ENCODE results near the gene KIRREL3. TPM values are rescaled to one million over a fixed set of nuclear protein-coding genes. Genes with fewer than 3 reads are reported as not detected.

The KIRREL3 gene
- polyA plus RNA-seq, 1 of the 3 experiments (the other 2 are of a cell fraction): 3.7 TPM

DNA sequence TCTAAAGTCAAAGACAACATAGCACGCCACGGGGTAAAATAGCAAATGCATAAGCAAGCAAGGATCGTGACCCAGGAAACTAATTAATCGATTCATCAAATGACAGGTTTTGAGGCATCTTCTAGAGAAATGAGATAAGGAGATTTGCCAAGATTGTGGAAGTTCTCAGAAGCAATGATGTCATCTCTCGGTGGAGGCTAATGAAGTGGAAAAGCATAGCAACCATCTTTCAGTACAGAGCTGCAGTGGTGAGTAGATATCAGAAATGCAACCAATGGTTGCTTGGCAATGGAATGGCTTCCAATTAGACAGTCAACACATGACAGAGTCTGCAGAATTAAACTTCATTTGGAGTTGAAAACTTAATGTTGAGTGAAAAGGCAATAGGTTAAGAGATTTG, 116.0 kb downstream of the KIRREL3 start (continued):
- TF ChIP-seq REST (IDR thresholded peaks at IDR 0.05; ENCODE audit: low read depth, low read length) (no peak), EZH2phosphoT487 (IDR thresholded peaks at IDR 0.05; ENCODE audit: borderline replicate concordance, low read depth) (no peak), MXI1 (IDR thresholded peaks at IDR 0.05; ENCODE audit: low read depth, low read length) (no peak), USF1 (IDR thresholded peaks at IDR 0.05; ENCODE audit: borderline replicate concordance, low read depth) (no peak), SIN3A (IDR thresholded peaks at IDR 0.05; ENCODE audit: borderline replicate concordance, low read depth, low read length) (no peak)

- Histone ChIP-seq H2AFZ (ENCODE audit: low read depth) (no peak overlapping the region), H3K9ac (no peak overlapping the region), H4K20me1 (ENCODE audit: insufficient read depth) (no peaks in the 10 kb centered on the region), H3K4me2 (no peak overlapping the region), H3K36me3 (replicated peaks in 1 of 2; ENCODE audit: control insufficient read depth in 1 of 2, insufficient read depth in 2 of 2, low read length in 1 of 2) (peaks cover 0 to under 1% of the 10 kb centered on the region in 2 experiments), H3F3A (replicated peaks; ENCODE audit: insufficient read depth) (no peaks in the 10 kb centered on the region), H3K9me2 (no peaks in the 10 kb centered on the region), H3K27ac (ENCODE audit: low read depth in 2 of 2, low read length in 1 of 2) (no peak overlapping the region), H3K27me3 (ENCODE audit: insufficient read depth) (no peaks in the 10 kb centered on the region), H3K4me1 (ENCODE audit: control insufficient read depth in 1 of 2, insufficient read depth in 2 of 2, low read depth in 1 of 2, low read length in 1 of 2) (no peaks in the 10 kb centered on the region), H3K79me2 (ENCODE audit: insufficient read depth) (no peaks in the 10 kb centered on the region), H3K4me3 (ENCODE audit: low read depth in 2 of 2, low read length in 1 of 2) (no peak overlapping the region), H3K9me3 (no peaks in the 10 kb centered on the region)
- WGBS (ENCODE audit: low lambda C conversion rate): 72% methylated on average over 4 of the region's 4 CpGs
- TF ChIP-seq SMC3 (IDR thresholded peaks at IDR 0.05; ENCODE audit: low read depth, low read length) (no peak), GABPA (IDR thresholded peaks at IDR 0.05; ENCODE audit: low read depth) (no peak), SIN3A (IDR thresholded peaks at IDR 0.05; ENCODE audit: borderline replicate concordance, low read depth, low read length) (no peak), NRF1 (IDR thresholded peaks at IDR 0.05; ENCODE audit: low read depth, low read length) (no peak), USF1 (IDR thresholded peaks at IDR 0.05; ENCODE audit: borderline replicate concordance, low read depth) (no peak), ZBTB33 (IDR thresholded peaks at IDR 0.05; ENCODE audit: borderline replicate concordance, low read depth) (no peak), MXI1 (IDR thresholded peaks at IDR 0.05; ENCODE audit: low read depth, low read length) (no peak), RFX5 (IDR thresholded peaks at IDR 0.05; ENCODE audit: low read length) (no peak), MEF2A (IDR thresholded peaks at IDR 0.05; ENCODE audit: borderline replicate concordance, low read depth) (no peak)
- POLR2A ChIA-PET: no interaction called here
- DNase-seq: no peak
- CTCF ChIA-PET: no interaction called here
These were observed 116.4 kb downstream of the KIRREL3 start for GRCh38 chr11:126884192-126884591.

Data from SK-N-SH (cell line).